GM13976 (cell line): ENCODE data around the gene BRI3BP.

Experiments used
- DNase-seq: peaks from one replicate; pipeline ENCODE4 v3.0.0; 2012; ENCODE audit warnings: low spot score
- in situ Hi-C: fragments of 300-500 bp; cut with MboI; formaldehyde crosslinking; loops from one replicate; pipeline ENCODE4 v1.12.0; 2022; ENCODE audit warnings: low sequenced_read_pairs, mixed read lengths, inconsistent platforms; ENCODE audit not compliant: unreplicated experiment
- TF ChIP-seq, protein P1 (sequence below): IDR thresholded peaks from 2 replicates; pipeline ENCODE4 v1.5.1; 2012; ENCODE audit warnings: borderline replicate concordance, mild to moderate bottlenecking; ENCODE audit not compliant: insufficient read depth; ENCODE audit errors: extremely low read depth, missing control alignments, control extremely low read depth

BRI3BP gene

DNA sequence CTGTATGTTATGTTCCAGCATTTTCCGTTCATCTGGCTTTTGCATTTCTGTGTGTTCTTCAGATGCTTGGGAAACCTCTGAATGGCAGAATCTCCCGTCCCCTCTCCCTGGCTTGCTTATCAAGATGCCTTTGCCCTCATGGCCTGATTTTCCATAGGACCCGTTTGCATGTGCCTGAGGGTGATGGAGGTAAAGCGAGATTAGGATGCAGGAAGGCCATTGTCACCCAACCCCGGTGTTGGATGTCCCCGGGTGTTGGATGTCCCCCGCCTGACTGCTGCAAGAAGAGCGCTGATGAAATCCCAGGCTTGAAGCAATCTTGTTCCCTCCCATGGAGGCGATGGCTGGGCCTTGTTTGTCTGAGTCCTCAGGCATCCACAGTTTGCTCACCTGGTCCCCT lies 9.6 kb downstream of the BRI3BP start:
- DNase-seq, result no peak
- in situ Hi-C loops, result no loop called here
- TF ChIP-seq, protein P1, sequence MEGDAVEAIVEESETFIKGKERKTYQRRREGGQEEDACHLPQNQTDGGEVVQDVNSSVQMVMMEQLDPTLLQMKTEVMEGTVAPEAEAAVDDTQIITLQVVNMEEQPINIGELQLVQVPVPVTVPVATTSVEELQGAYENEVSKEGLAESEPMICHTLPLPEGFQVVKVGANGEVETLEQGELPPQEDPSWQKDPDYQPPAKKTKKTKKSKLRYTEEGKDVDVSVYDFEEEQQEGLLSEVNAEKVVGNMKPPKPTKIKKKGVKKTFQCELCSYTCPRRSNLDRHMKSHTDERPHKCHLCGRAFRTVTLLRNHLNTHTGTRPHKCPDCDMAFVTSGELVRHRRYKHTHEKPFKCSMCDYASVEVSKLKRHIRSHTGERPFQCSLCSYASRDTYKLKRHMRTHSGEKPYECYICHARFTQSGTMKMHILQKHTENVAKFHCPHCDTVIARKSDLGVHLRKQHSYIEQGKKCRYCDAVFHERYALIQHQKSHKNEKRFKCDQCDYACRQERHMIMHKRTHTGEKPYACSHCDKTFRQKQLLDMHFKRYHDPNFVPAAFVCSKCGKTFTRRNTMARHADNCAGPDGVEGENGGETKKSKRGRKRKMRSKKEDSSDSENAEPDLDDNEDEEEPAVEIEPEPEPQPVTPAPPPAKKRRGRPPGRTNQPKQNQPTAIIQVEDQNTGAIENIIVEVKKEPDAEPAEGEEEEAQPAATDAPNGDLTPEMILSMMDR, result no peak

DNA sequence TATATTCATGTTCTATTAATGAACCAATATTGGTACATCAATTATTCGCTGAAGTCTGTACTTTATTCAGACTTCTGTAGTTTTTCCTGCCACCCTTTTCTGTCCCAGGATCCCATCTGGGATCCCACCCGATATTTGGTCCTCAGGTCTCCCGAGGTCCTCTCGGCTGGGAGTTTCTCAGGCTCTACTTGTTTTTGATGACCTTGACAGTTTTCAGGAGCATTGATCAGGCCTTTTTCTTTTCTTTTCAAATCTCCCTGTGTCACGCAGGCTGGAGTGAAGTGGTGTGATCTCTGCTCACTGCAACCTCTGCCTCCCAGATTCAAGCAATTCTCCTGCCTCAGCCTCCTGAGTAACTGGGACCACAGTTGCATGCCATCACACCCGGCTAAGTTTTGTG lies 11.2 kb downstream of the BRI3BP start:
- in situ Hi-C loops, result no loop called here
- TF ChIP-seq, protein P1, result no peak
- no peak for DNase-seq

DNA sequence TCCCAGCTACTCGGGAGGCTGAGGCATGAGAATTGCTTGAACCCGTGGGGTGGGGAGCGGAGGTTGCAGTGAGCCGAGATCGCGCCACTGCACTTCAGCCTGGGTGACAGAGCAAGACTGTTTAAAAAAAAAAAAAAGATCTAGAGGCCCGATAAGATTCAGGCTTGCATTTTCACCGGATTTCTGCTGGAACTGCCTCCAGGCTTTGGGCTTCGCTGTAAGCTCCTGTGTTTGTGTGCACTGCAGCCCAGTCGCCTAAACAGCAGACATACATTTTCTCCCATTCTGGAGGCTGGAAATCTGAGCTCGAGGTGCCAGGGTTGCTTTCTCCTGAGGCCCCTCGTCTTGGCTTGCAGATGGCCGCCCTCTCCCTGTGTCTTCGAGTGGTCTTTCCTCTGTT lies 12.2 kb downstream of the BRI3BP start:
- no peak for DNase-seq
- TF ChIP-seq, protein P1, result no peak
- in situ Hi-C loops, result no loop called here

DNA sequence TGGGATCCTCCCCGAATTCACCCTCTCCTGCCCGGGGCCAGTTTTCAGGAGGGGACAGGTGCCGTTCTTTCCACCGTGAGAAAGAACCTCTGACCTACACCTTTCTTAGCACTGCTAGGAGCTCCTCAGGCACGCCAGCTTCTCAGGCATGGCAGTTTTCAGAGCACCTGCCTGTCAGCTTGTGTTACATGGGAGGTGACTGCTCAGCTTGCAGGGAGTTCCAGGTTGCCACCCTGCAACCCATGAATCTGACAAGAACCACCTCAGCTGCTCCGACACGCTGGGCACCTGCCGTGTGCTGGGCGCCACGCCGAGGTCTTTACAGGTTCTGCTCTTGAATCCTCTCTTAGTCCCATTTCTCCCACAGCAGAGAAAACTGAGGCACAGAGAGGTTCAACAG lies 12.9 kb downstream of the BRI3BP start:
- TF ChIP-seq, protein P1, result no peak
- no peak for DNase-seq
- in situ Hi-C loops, result no loop called here

DNA sequence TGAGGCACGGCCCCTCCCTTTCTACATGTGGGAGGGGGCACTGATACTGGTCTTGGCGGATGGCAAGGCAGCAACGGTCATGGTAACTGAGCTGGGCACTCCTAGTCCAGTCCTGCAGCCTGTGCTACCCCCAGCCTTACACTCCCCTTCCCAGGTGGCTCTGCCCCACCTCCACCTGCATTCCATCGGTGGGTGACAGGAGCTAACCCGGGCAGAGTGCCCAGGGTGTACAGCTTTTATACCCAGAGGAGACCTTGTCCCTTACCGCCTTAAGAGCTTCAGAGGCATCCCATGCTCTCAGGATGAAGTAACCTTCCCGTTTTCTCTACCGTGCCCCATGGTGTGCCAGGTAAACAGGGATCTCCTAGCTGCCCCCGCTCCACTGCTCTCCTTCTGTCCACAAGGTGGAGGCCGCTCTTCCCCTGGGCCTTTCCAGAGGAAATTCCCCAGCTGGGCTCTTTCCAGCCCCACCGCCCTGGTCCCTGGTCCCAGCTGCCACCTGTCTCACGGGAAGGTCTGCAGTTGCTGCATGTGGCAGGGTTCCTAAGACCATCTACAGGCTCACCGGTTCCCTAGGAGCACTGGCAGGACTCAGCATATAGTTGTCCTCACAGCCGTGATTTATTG lies 20.5 kb downstream of the BRI3BP start:
- TF ChIP-seq, protein P1, result no peak
- in situ Hi-C loops, result no loop called here
- DNase-seq, result no peak

DNA sequence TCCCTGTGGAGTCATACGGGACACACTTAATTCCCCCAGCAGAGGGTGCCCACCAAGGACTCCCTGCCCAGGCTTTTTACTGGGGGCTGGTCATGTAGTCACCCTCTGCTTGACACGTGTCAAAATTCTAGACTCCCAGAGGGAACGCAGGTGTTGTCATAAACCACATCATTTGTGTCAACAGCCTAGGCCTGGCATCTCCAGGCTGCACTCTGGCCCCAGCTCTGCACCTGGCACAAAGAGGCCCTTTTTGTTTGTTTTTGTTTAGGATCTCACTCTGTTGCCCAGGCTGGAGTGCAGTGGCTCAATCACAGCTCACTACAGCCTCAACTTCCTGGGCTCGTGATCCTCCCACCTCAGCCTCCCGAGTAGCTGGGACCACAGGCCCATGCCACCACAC lies 21.1 kb downstream of the BRI3BP start:
- TF ChIP-seq, protein P1, result no peak
- in situ Hi-C loops, result no loop called here
- DNase-seq, result no peak
